ENCODE measurements around the gene DARS1.
"Not testable (repeated sequence)": the region's sequence is repeated elsewhere in the genome, so short reads cannot be mapped to it uniquely, and the experiment has no call there.

DARS1 gene

DNA sequence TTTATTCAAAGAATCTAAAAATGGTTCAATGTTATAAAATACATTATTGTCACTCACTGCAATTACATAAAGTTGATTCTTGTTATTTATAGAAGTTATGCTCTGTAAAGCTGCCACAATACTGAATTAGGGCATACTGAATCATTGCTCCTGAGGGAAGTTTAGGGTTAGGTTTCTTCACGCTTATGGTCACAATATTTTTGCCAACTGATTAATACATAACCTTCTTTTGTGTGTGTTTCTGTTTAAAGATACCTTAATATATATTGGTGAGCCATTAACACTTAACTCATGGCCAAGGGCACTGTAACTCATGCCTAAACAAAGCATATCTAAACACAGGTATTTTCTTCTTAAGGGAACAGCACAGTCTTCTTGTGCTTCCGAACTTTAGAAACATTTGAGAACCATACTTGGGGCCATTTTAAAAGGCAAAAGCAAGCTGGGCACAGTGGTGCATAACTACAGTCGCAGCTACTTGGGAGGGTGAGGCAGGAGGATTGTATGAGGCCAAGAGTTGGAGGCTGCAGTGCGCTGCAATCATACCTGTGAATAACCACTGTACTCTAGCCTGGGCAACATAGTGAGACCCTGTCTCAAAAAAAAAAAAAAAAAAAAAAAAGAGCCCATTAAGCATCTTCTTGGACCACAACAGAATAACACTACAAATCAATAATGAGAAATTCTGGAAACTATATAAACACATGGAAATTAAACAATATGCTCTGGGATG lies 15.6 kb downstream of the DARS1 start:
- H3K9ac ChIP-seq: no peak overlapping the region
- H3K4me3 ChIP-seq: no peak overlapping the region
- H3K27me3 ChIP-seq: no peaks in the 10 kb centered on the region
- peaks cover 72% of the 10 kb centered on the region for H3K36me3 ChIP-seq
- no peaks in the 10 kb centered on the region for H3K4me1 ChIP-seq
- no peak overlapping the region for H3K27ac ChIP-seq
- peaks cover 26% of the 10 kb centered on the region for H3K9me3 ChIP-seq
- no peak for TF ChIP-seq Cebpa-rat (IDR thresholded peaks at IDR 0.05)
- H3K4me2 ChIP-seq: no peak overlapping the region
- peaks cover 10% of the 10 kb centered on the region; the same call in 1 of the 2 replicates for H4K20me1 ChIP-seq

DNA sequence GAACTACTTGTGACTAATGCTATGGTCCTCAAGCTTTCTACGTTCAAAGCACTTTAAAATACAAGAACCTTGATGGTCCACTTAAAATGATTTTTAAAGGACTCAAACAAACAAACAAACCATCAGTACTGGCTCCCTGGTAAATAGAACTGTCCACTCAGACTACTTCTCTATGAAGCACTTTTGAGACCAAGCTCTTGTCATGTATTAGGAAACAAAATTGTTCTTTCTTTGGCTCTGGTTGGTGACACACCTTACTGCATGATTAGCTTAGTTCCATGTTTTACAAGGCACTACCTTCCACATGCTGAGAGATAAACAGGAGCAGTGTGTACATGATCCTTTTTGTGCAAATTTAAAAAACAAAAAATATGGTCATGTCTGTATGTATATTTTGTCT lies 19.7 kb downstream of the DARS1 start:
- Histone ChIP-seq H3K27ac (no peak overlapping the region), H3K4me3 (no peak overlapping the region), H3K27me3 (no peaks in the 10 kb centered on the region), H3K36me3 (peaks cover 60% of the 10 kb centered on the region), H3K4me1 (no peaks in the 10 kb centered on the region), H3K9ac (no peak overlapping the region), H3K9me3 (no peaks in the 10 kb centered on the region), H3K4me2 (no peak overlapping the region), H4K20me1 (peaks cover 27% of the 10 kb centered on the region; the same call in 1 of the 2 replicates)
- TF ChIP-seq Cebpa-rat (IDR thresholded peaks at IDR 0.05): no peak

DNA sequence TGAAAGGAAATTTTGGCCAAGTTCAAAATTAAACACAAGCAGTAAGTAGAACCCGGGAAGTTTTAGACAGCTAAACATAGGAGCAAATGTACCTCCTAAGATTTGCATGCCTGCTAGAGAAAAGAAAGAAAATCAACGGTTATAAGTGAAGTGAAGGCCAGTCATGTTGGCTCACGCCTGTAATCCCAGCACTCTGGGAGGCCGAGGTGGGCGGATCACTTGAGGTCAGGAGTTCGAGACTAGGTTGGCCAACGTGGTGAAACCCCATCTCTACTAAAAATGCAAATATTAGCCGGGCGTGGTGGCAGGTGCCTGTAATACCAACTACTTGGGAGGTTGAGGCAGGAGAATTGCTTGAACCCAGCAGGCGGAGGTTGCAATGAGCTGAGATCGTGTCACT lies 21.0 kb downstream of the DARS1 start:
- not testable (repeated sequence) for H3K9me3 ChIP-seq, H3K9ac ChIP-seq, H3K4me3 ChIP-seq, H3K4me2 ChIP-seq, H3K27me3 ChIP-seq, H3K4me1 ChIP-seq, H3K27ac ChIP-seq
- Histone ChIP-seq H3K36me3 (peaks cover 64% of the 10 kb centered on the region), H4K20me1 (peaks cover 24% of the 10 kb centered on the region; the same call in 1 of the 2 replicates)

DNA sequence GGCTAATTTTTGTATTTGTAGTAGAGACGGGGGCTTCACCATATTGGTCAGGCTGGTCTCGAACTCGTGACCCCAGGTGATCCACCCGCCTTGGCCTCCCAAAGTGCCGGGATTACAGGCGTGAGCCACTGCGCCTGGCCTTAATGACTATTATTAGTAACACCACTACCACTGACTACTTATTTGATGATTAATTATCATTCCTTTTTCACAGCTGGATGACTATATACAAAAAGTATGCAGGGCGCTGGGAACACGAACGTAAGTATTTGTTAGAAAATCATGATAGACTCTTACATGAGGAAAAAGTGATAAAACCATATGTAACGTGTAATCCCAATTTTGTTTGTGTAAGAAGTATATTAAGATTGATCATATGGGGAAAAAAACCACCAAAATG lies 21.6 kb downstream of the DARS1 start:
- H3K36me3 ChIP-seq: peaks cover 68% of the 10 kb centered on the region
- TF ChIP-seq Cebpa-rat (IDR thresholded peaks at IDR 0.05): no peak
- no peak overlapping the region for H3K27ac ChIP-seq
- H3K4me3 ChIP-seq: no peak overlapping the region
- no peak overlapping the region for H3K9ac ChIP-seq
- H3K27me3 ChIP-seq: no peaks in the 10 kb centered on the region
- H3K4me1 ChIP-seq: no peaks in the 10 kb centered on the region
- peaks cover 24% of the 10 kb centered on the region; the same call in 1 of the 2 replicates for H4K20me1 ChIP-seq
- H3K4me2 ChIP-seq: no peak overlapping the region
- H3K9me3 ChIP-seq: no peaks in the 10 kb centered on the region

DNA sequence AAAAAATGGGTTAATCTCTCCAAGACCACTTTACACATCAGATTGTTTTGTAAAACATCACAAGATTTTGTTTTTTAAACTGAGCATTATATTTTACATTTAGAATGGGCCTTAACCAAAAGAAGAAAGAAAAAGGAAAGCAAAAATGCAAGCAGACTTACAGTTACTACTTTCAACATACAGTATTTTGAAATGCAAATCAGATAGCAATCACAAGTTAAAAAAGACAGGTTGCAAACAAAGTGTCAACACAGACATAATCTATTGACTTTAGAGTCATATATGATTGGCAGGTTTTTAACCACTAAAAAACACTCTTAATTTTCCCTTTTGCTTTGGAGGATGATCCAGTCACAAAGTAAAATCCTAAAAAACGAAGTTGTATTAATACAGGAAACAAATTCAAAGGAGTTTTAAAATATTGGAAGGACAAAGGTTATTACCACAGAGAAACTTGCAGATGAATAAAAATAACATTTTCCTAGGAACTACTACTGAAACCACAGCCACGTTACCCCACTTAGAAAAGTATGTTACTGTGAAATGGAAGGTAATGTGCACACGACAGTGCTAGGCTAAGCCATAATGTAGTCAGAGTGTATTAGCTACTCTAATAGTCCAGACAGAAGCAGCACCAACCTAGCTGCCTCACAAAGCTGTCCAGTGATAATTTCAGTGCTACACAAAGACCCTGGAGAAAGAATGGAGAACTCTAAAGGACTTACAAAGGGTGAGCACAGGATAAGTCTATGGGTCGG lies 22.9 kb downstream of the DARS1 start:
- H3K27ac ChIP-seq: no peak overlapping the region
- no peak overlapping the region for H3K4me3 ChIP-seq
- no peaks in the 10 kb centered on the region for H3K9me3 ChIP-seq
- peaks cover 67% of the 10 kb centered on the region for H3K36me3 ChIP-seq
- H3K4me1 ChIP-seq: no peaks in the 10 kb centered on the region
- no peak for TF ChIP-seq Cebpa-rat (IDR thresholded peaks at IDR 0.05)
- no peak overlapping the region for H3K4me2 ChIP-seq
- peaks cover 24% of the 10 kb centered on the region; the same call in 1 of the 2 replicates for H4K20me1 ChIP-seq
- no peaks in the 10 kb centered on the region for H3K27me3 ChIP-seq
- no peak overlapping the region for H3K9ac ChIP-seq

DNA sequence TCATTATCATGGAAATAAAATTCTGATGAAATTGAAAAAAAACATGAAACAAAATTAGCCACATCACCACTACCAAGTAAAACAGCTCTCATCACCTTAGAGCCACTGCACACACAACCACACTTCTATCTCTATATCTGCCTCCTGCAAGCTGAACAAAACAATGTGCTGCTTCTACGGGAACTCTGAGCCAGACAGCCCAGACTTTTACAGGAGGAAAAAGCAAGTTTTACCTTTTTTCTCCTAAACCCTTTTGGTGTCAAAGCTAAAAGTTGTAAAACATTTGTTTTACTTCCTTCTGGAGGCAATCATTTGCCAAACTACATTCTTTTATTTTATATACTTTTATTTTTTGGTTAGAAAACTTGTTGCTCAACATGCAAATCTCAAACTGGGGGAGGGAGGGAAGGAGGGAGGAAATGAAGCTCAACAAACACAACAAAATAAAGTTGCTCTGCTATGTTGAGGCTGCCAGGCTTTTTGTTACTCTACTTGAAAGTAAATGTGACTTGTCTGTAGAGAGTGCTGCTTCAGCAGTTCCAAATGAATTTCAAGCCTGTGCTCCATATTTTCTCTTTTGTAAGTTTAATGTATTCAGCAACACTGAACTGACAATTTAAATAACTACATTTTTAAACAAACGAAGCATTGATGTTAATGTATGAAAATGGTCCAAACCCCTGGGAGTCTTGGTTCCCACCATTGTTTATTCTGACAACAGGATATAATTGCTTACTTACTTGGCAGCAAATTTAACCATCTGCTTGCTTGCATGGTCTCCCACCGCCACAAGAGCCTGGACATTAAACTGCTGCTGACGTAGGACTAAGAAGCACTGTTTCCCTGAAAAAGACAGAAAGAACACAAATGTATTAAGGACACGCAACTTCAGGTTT lies 24.5 kb downstream of the DARS1 start:
- H3K27ac ChIP-seq: no peak overlapping the region
- H3K4me3 ChIP-seq: no peak overlapping the region
- H3K4me1 ChIP-seq: no peaks in the 10 kb centered on the region
- H3K9ac ChIP-seq: no peak overlapping the region
- H3K9me3 ChIP-seq: no peaks in the 10 kb centered on the region
- TF ChIP-seq Cebpa-rat (IDR thresholded peaks at IDR 0.05): no peak
- no peaks in the 10 kb centered on the region for H3K27me3 ChIP-seq
- H3K4me2 ChIP-seq: no peak overlapping the region
- H4K20me1 ChIP-seq: peaks cover 36% of the 10 kb centered on the region; the same call in 1 of the 2 replicates
- peaks cover 73% of the 10 kb centered on the region for H3K36me3 ChIP-seq

DNA sequence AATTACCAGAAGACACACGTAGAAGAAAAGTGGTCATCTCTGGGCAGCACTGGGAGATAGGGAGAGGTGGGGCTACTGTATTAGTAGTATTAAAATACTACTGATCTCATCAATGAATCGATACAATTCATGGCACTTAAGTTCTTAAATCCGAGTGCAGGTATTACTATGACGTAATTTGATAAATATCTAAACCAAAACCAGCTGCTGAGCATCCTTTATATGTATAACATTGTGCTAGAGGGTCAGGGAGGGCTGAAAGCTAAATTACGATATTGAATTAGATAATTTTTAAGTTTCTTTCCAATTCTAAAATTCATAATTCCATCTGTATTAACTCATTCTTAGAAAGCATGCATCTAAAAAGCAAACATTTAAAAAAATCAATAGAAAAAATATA lies 25.3 kb downstream of the DARS1 start:
- peaks cover 76% of the 10 kb centered on the region for H3K36me3 ChIP-seq
- H3K9me3 ChIP-seq: no peaks in the 10 kb centered on the region
- no peaks in the 10 kb centered on the region for H3K27me3 ChIP-seq
- no peak overlapping the region for H3K9ac ChIP-seq
- no peak overlapping the region for H3K4me3 ChIP-seq
- no peak overlapping the region for H3K27ac ChIP-seq
- no peak overlapping the region for H3K4me2 ChIP-seq
- no peak for TF ChIP-seq Cebpa-rat (IDR thresholded peaks at IDR 0.05)
- H4K20me1 ChIP-seq: peaks cover 42% of the 10 kb centered on the region; the same call in 1 of the 2 replicates
- no peaks in the 10 kb centered on the region for H3K4me1 ChIP-seq

DNA sequence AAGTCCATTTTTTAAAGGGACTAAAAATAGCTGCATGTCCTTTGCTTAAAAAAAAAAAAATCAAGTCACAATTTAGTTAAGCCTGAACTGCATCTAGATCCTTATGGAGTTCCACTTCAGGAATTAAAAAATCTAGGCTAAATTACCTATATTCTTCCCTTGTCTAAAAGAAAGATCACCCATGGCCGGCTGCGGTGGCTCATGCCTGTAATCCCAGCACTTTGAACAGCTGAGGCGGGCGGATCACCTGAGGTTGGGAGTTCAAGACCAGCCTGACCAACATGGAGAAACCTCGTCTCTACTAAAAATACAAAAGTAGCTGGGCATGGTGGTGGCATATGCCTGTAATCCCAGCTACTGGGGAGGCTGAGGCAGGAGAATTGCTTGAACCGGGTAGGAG lies 26.5 kb downstream of the DARS1 start:
- H3K4me2 ChIP-seq, H3K27me3 ChIP-seq, H3K4me3 ChIP-seq, H3K9ac ChIP-seq, H3K4me1 ChIP-seq, H3K27ac ChIP-seq, H3K9me3 ChIP-seq: not testable (repeated sequence)
- H4K20me1 ChIP-seq: peaks cover 34% of the 10 kb centered on the region; the same call in 1 of the 2 replicates
- peaks cover 77% of the 10 kb centered on the region for H3K36me3 ChIP-seq

DNA sequence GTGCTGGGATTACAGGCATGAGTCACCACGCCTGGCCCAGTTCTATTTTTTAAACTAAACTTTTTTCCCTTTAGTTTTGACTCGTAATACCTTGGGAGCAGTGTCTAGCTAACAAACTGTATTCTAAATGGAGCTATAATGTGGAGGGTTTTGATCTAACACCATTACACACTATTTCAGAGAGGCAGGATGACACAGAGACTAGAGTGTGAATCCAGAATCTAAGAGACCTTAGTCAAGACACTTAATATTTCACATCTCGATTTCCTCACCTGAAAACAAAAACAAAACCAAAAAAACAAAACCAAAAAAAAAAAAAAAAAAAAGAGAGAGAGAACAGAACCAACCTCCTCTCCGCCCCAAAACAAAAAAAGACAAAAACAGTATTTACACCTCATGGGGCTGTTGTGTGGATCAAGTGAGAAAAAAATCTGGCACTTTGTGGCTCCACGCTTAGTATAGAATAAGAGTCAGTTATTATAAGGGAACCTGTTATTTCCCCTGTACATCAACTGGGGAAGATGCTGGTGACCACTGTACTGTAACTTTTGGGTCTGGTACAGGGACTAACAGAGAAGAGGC lies 31.3 kb downstream of the DARS1 start:
- Histone ChIP-seq H3K9me3 (peaks cover 7% of the 10 kb centered on the region), H4K20me1 (0 out of 2 replicates have a peak, but pooled peaks cover 41% of the 10 kb centered on the region), H3K27me3 (no peaks in the 10 kb centered on the region), H3K4me3 (no peak overlapping the region), H3K4me1 (no peaks in the 10 kb centered on the region), H3K27ac (no peak overlapping the region), H3K4me2 (no peak overlapping the region), H3K36me3 (peaks cover 76% of the 10 kb centered on the region), H3K9ac (no peak overlapping the region)
- no peak for TF ChIP-seq Cebpa-rat (IDR thresholded peaks at IDR 0.05)
